ENCODE measurements around the gene ANKRD34A.

DNA sequence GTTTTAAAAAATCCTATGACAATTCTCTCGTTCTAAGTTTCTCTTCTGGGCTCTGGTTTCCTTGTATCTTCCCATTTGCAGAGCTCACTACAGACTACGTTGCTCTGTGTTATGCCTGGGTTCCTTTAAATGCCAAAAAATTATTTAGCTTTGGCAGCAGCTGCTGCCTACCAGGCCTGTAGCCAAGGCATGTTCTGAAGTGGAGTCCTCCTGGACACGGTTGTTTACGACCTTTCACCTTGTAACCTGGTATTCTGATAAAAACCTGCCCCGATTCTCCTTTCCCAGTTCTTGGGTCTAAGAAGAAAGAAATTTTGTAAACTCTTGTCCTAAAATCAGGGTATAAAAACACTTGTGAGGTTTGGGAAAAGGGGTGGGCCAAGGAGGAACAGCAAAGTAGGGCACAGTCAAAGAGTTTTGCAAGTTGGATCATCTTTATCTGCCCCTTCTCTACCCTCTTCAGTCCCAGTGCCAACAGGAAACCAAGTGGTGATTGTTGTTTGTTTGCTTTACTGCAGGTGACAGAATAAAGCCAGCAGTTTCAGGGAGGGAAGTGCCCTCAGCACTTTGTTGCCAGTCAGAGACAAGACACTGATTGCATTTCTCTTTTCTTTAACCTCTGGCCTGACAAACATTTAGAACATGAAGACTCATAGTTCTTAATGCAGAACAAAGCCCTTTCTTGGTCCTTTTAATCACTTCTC, 35.1 kb upstream of the ANKRD34A start:
- TF ChIP-seq, protein P1, sequence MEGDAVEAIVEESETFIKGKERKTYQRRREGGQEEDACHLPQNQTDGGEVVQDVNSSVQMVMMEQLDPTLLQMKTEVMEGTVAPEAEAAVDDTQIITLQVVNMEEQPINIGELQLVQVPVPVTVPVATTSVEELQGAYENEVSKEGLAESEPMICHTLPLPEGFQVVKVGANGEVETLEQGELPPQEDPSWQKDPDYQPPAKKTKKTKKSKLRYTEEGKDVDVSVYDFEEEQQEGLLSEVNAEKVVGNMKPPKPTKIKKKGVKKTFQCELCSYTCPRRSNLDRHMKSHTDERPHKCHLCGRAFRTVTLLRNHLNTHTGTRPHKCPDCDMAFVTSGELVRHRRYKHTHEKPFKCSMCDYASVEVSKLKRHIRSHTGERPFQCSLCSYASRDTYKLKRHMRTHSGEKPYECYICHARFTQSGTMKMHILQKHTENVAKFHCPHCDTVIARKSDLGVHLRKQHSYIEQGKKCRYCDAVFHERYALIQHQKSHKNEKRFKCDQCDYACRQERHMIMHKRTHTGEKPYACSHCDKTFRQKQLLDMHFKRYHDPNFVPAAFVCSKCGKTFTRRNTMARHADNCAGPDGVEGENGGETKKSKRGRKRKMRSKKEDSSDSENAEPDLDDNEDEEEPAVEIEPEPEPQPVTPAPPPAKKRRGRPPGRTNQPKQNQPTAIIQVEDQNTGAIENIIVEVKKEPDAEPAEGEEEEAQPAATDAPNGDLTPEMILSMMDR (conservative IDR thresholded peaks at IDR 0.05 in 1 of 2, IDR thresholded peaks at IDR 0.05 in 1 of 2; ENCODE audit: low read depth in 1 of 2, low read length in 2 of 2): no peak
- TF ChIP-seq EZH2 (IDR thresholded peaks at IDR 0.05; ENCODE audit: low read length, missing control alignments): no peak

Measured in fibroblast of lung (primary cell).